Activated CD4-positive, alpha-beta T cell treated with anti-CD3 and anti-CD28 coated beads, Interleukin-2, amount 50 U/mL, for 1 hour (primary cell): Measurements from ENCODE around the gene MCM6.
"Not testable (repeated sequence)": the region's sequence is repeated elsewhere in the genome, so short reads cannot be mapped to it uniquely, and the experiment has no call there.

Experiments used
- DNase-seq: peaks from one replicate; pipeline ENCODE4 v3.0.0-alpha.2; 2020

MCM6 gene

DNA sequence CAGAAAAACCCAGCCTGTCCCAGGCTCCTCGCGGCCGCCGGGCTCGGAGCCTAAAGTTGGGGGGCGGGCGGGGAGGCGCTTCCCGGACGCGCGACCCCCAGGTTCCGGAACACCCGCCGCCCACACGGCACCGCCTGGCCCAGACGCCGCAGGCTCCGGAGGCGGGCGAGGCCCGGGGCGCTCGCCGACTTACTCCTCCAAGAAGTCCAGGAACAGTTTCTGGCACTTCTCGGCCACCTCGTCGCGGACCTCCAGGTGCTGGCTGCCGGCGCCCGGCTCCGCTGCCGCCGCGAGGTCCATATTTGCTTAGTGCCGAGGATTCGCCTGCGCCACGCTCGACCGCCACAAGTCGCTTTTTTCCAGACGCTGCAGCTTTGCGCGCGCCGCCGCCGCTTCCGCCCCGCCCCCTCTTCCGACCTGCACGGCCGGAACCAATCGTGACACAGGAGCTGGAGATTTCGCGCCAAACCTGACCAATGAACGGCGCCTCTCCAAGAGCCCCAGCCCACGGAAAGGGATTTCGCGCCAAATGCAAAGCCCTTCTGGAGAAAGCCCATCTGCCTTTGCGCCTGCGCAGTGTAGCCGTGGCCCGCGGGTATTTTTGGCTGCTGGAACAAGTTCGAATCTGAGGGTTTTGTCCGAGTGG is at the start of gene MCM6:
TSS of gene MCM6 (minus strand) at position 378 of the 646 bp plus-strand sequence. CDS start at position 300, 78 bp downstream.
- peak; percentile 97 for DNase-seq

GRCh38 chr2:135925571-135925970 is 49.3 kb upstream of the MCM6 start:
- no peak for DNase-seq

DNA sequence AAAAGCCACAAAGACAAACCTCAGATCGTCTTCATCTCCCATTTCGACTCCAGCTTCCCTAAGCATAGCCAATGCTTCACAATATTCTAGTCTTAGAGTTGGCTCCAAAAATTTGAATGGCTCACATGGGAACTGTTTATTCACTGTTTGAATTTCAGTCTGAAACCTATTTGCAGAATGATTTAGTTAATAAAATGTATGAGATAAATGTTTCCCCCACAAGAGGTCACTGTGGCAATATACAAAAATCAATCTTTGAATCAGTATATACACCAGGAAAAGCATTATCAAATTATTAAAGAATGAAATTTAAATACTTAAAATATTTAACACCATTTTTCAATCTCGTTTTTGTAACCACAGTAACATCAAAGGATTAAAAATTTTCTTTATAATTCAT is 40.0 kb upstream of the MCM6 start:
- DNase-seq: no peak

GRCh38 chr2:135914485-135914884 is 38.2 kb upstream of the MCM6 start:
- DNase-seq: no peak

- DNase-seq: peak; percentile 36
These were observed 37.6 kb upstream of the MCM6 start for GRCh38 chr2:135913727-135914365.

DNA sequence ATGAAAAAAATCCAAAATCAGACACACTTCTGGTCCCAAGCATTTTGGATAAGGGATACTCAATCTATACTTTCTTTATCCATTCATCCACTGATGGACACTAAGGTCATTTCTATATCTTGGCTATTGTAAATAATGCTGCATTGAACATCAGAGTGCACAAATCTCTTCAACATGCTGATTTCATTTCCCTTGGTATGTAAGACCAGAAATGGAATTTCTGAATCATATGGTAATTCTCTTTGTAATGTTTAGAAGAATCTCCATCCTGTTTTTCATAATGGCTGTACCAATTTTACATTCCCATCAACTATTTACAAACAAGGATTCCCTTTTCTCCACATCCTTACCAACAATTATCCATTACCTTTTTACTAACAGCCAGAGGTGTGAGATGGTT is 33.7 kb upstream of the MCM6 start:
- DNase-seq: no peak

GRCh38 chr2:135905679-135906078 is 29.4 kb upstream of the MCM6 start:
- DNase-seq: no peak

DNA sequence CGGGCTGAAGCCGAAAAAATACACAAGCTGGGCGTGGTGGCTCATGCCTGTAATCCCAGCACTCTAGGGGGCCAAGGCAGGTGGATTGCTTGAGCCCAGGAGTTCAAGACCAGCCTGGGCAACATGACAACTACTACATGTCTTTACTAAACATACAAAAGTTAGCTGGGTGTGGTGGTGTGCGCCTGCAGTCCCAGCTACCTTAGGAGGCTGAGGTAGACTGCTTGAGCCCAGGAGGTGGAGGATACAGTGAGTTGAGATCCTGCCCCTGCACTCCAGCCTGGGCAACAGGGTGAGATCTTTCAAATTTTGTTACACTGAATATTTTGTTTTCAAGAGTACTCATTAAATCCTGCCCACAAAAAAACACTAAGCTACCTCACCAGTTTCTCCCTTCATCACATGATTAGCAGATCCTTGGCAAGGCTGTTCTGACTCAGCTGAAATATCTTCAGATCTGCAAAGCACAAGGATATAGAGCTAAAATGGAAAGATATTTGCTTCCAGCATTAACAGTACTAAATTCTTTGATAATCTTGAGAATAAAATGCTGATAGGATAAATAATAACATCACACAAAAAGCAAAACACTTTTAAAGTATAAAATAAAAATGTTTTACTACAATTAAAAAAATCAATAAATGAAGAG is 28.2 kb upstream of the MCM6 start:
- DNase-seq: no peak

DNA sequence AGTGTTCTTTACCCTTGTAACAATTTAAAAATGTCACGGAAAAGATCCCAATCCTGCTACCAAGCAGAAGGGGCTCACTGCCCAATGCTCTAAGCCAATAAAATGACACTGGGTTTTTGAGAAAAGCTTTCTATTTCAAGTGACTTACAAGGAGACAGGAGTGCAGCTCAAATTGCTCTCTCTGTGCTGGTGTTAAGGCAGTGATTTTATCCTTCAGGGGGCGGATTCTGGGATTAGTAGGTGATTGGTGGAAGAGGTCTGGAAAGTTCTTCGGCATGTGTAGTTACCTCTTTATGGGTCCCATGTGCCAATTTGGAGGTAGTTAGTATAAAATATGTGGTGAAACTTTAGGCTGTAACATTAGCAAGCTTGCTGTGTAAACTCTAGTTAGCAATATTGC is 27.4 kb upstream of the MCM6 start:
- no peak for DNase-seq

DNA sequence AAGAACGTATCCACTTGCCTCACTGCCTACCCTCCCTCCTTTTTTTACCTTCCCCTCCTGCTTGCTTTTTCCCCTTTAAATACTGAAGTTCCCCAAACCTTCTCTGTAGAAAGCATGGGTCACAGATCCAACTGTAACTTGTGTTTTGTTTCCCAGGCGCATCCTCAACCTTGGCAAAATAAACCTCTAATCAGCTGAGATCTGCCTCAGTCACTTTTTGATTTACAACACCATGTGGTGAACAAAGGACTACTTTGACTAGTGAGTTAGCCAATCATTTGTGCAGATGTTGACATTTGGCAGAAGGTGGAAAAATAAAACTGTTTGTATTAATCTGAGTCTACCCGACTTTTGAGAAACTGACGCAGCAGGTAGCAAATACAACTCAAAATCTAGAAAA is 23.3 kb upstream of the MCM6 start:
- DNase-seq: no peak

DNA sequence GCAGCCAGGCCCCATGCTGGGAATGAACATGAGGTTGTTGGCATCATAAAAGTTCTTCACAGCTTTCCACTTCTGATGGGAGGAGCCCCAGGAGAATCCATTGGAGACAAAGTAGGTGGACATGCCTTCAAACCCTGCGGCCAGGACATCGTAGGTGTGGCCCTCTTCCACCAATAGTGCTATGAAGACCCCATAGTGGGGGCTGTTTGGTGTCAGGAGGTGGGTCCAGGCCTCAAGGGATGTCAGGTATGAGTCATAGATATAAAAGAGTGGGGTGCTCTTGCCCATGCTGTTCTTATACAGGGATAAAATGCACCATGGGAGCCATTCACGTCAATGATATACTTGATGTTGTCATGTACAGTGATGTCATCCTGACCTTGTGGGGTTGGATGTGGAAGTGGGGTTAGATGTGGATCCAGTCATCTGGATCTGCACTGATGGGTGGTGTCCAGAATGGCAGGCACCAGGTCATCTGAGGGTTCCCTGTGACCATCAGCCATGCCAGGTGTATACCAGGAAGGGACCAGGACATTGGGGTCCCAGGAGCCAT is 22.1 kb upstream of the MCM6 start:
- DNase-seq: no peak

DNA sequence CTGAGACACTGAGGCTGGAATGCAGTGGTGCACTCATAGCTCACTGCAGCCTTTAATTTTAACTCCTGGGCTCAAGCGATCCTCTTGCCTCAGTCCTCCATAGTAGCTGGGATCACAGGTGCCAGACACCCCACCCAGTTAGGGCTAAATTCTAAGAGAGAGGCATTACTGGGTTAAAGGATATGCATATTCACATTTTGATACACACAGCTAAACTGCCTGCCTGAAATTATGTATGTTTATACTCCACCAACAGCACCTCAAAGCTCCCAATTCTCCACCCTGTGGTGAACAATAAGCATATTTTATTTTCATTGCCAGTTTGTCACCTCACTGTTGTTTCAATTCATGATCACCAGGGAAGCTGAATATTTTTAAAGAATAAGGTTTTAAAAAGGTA is 18.7 kb upstream of the MCM6 start:
- DNase-seq: no peak

GRCh38 chr2:135893374-135893794 is 17.1 kb upstream of the MCM6 start:
- DNase-seq: no peak

GRCh38 chr2:135890835-135891234 is 14.6 kb upstream of the MCM6 start:
- no peak for DNase-seq

DNA sequence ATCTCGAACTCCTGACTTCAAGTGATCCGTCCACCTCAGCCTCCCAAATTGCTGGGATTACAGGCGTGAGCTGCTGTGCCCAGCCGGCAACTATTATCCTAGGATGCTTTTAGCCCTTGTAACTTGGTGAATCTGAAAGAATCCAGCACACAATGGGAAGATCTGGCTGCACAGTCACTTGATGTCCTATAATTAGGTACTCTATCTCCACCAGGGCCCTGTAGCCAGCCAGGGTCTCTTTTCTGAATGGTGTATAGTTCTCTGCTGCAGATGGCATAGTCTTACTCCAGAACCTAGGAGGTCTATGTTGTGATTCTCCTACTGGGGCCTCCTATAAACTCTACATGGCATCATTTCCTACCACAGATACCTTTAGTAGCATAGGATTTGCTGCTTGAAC is 13.9 kb upstream of the MCM6 start:
- no peak for DNase-seq

DNA sequence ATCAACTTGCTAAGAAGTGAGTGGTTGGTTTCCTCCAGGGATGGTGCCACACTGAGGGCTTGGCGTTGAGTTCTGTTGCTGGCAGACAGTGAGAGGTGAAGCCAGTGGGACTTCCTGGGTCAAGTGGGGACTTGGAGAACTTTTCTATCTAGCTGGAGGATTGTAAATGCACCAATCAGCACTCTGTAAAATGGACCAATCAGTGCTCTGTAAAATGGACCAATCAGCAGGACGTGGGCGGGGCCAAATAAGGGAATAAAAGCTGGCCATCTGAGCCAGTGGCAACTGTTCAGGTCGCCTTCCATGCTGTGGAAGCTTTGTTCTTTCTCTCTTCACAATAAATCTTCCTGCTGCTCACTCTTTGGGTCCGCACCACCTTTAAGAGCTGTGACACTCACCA is 12.3 kb upstream of the MCM6 start:
- not testable (repeated sequence) for DNase-seq

GRCh38 chr2:135885709-135886108 is 9.5 kb upstream of the MCM6 start:
- DNase-seq: no peak

- DNase-seq: no peak
These were observed 6.2 kb upstream of the MCM6 start for GRCh38 chr2:135882415-135882814.

DNA sequence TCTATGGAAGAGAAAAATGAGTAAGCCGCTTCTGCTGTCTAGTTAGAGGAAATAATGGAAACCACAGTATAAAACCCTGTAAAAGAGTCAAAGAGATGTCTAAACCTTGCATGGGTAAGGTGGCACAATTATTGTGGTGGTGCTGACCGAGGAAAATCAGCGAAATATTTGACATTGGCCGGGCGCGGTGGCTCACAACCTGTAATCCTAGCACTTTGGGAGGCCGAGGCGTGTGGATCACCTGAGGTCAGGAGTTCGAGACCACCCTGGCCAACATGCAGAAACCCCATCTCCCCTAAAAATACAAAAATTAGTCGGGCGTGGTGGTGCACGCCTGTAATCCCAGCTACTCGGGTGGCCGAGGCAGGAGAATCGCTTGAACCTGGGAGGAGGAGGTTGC is 527 bp upstream of the MCM6 start:
- DNase-seq: not testable (repeated sequence)

GRCh38 chr2:135875491-135876065 is 665 bp downstream of the MCM6 start:
- peak; percentile 68 for DNase-seq

- no peak for DNase-seq
These were observed 1.4 kb downstream of the MCM6 start for GRCh38 chr2:135874777-135875365.

GRCh38 chr2:135870571-135870970 is 5.7 kb downstream of the MCM6 start:
- DNase-seq: no peak

DNA sequence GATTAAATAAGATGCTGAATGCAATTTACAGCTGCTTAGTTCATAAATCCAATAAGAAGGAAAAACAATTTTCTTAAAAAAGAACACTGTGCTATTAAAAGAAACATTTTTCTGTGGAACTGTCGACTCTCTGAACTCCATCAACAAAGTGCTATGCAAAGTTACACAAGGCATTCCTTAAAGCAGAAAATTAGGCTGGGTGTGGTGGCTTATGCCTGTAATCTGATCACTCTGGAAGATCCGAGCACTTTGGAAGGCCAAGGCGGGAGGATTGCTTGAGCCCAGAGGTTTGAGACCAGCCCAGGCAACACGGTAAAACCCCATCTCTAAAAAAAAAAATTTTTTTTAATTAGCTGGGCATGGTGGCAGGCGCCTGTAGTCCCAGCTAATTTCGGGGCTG is 13.0 kb downstream of the MCM6 start:
- no peak for DNase-seq
